ENCODE results near the gene MXRA8. TPM values are rescaled to one million over a fixed set of nuclear protein-coding genes. Genes with fewer than 3 reads are reported as not detected.
A peak's percentile ranks its signal among the peaks of the same experiment; 100 is the strongest.
"Not testable (repeated sequence)": the region's sequence is repeated elsewhere in the genome, so short reads cannot be mapped to it uniquely, and the experiment has no call there.

MXRA8 gene
- polyA plus RNA-seq, 1 donor = 73.1 TPM

DNA sequence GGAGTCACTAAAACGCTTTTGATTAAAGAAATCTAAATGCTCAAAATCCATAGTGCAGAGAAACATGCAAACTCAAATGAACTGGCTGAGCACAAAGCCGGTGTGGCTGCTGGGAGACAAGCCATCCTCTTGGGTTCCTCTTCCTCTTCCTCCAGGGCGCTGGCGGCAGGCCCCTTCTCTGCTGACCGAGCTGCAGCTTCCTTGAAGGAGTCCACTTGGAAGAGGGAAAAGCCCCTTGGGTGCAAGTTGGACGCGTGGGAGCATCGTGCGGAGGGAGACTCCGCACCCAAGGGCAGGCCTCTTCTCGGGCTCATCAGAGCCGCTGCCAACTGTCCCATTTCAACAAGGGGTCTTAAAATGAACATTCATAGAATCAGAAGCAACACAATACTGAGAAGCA lies 32.9 kb upstream of the MXRA8 start:
- no peak for DNase-seq

DNA sequence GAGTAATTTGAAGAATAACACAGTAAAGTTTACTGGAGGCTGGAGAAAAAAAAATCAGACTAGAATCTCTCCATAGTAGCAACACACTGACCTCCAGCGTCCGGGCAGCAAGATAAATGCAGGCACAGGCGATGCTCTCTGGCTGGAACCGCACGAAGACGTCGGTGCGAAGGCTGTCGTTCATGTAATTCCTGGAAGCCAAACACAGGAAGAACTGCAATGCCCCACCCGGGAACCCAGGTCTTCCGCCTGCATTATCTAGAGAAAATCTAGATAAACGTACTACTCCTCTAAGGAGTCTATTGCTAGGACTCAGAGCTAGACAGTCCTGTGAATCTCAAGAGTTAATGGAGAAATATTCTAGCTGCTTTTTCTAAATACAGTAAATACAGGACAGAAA lies 32.3 kb upstream of the MXRA8 start:
- no peak for DNase-seq

GRCh38 chr1:1388078-1388472 lies 29.7 kb upstream of the MXRA8 start:
- DNase-seq = no peak

GRCh38 chr1:1387098-1388077 lies 29.0 kb upstream of the MXRA8 start:
- DNase-seq = no peak

DNA sequence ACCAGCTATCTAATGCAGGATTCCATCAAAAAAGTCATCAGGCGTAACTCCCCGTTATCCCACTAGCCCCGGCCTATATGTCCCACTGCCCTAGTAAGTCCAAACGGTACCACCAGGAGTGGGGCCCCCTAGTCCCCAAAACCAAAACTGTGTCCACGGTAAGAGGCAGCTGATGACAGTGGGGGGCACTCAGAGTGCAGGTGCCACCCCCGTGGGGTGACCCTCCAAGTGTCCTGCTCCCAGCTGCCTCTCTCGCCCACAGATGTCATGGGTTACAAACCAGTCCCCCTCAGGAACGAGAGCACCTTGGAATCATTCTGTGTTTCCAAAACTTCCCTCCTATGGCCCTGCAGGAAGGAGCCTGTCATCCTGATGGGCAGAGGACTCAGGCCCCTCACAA lies 27.6 kb upstream of the MXRA8 start:
- DNase-seq = no peak

GRCh38 chr1:1385339-1385738 lies 27.0 kb upstream of the MXRA8 start:
- DNase-seq = not testable (repeated sequence)

DNA sequence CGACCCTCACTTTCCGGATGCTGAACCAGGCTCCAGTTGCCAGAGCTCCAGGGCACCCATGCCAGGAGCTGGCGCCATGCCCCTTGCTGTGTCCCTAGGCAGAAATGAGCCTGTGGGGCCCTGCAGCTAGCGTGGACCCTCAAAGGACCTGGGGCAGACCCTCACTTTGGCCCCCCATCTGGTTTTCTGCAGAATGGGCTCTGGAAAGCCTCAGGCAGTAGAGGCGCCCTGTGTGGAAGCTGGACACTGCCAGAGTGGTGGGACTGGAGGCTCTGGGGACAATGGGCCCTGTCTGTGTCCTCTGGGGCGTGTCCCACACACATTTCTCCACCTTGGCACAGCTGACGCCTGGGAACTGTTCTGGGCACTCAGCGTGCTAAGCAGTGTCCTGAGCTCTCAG lies 22.9 kb upstream of the MXRA8 start:
- DNase-seq = no peak

DNA sequence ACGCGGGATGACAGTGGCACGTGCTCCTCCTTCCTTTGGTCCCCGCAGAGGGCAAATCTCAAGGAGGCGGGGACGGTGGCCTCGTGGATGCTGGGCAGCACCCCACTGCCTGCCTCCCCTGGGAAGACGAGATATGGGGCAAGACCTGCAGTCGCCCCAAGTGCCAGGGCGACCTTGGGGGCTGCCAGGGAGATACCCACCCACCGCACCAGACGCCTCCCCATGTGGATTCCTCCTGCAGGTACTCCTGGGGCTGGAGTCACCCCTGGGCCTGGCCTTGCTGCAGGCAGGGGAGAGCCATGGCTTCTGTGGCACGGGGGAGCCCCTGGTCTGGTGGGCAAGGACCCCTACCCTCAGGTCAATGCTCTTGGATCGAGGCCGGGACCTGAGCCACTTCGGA lies 22.5 kb upstream of the MXRA8 start:
- no peak for DNase-seq

DNA sequence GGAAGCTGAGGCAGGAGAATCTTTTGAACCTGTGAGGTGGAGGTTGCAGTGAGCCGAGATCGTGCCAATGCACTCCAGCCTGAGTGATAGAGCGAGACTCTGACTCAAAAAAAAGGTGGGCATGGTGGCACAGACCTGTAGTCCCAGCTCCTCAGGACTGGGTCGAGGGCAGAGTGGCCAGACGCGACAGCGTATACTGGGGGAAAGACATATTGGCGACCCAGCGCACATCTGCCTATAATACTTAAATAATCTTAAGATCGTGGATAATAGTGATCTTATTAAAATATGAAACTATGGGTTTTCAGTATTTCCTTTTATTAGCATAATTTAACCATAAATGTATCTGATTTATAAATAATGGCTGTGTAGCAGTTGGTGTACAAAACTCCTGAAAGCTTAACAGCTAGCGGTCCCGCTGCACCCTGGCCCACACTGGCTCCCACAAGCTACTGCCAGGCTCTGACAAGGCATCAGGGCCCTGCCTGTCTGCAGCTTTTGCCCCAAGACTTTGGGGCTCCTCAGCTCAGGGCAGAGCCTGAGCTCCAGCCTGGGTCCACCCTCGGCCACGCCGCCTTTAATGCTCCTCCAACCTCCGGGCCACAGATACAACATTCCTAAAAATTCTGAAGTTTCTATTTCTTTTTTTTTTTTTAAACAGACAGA lies 19.3 kb upstream of the MXRA8 start:
- DNase-seq = no peak

DNA sequence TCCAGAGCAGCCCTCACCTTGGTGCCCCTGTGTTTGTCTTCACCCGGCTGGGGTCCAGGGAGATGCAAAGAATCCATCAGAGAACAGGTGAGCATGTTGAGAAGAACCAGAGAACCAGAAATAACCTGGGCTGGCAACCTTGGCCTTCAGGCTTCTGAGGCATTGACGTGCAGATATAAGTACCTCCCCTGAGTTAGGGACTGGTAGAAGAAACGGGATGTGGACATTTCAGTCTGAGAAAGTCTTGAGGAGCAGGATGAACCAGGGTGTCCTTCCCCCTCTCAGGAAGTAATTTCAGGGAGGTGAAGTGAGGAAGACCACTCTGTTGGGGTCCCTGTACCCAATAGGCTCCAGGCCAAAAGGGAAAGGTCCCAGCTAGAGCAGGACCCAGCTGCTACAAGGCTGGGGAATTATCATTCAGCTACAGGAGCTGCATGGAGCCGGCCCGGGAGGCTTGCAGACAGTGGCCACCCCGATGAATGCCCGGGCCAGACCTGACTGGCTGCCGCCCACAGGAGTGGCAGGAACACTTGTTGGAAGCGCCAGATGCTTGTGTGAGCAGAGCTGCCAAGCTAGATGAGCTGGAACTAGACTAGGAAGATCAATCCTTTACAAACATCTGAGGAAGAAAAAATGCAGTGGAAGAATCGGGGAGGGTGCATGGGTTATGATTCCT lies 18.3 kb upstream of the MXRA8 start:
- no peak for DNase-seq

DNA sequence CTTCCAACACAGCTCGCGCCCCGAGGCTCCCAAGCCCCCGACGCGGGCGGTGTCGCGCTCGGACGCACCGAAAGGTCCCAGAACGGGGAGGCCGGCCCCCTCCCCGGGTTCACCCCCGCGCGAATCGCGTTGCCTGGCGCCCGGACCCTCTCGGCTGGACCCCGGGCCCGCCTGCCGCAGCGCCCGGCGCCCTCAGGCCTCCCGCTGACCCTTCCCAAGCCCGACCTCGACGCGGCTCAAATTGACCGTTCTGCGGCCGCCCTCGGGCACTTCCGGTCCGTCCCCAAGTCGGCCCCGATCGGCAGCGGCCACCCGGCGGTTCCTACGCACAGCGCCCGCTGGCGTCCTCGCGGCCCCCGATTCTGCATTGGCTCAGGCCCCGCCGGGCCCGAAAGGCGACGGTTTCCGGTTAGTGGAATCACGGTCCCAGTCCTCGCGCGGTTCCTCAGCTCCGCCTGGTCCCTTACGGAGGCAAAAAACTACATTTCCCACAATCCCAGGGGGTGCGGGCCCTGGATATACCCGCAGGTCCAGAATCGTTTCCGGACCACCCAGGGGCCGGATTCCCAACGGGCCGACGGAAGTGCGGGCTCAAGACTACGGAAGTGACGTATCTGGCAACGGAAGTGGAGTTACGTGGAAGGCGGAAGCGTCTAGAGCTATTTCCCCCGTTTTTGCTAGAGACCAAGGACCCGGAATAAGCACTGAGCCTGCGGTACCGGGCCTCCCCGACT lies 16.7 kb upstream of the MXRA8 start, which contains the start of gene AURKAIP1:
Gene AURKAIP1, minus strand, starts transcription at position 279 of the 734 bp plus-strand sequence. CDS start 451 bp downstream, outside the sequence.
- peak; percentile 99 for DNase-seq

DNA sequence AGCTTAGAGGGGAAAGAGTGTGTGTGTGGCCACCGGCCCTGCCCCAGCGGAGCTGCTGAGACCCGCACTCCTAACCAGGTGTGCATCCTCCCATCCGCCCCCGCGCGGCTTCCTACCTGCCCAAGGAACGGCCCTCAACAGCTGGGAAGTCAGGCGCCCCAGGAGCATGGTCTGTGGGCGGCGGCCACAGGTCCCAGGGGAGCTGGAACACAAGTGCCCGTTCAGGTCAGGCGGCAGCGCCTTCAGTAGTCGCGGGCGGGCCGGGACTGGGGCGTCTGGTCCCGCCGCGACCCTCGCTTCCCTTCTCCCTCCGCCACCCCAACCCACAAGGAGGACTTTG lies 16.2 kb upstream of the MXRA8 start:
- DNase-seq = no peak

DNA sequence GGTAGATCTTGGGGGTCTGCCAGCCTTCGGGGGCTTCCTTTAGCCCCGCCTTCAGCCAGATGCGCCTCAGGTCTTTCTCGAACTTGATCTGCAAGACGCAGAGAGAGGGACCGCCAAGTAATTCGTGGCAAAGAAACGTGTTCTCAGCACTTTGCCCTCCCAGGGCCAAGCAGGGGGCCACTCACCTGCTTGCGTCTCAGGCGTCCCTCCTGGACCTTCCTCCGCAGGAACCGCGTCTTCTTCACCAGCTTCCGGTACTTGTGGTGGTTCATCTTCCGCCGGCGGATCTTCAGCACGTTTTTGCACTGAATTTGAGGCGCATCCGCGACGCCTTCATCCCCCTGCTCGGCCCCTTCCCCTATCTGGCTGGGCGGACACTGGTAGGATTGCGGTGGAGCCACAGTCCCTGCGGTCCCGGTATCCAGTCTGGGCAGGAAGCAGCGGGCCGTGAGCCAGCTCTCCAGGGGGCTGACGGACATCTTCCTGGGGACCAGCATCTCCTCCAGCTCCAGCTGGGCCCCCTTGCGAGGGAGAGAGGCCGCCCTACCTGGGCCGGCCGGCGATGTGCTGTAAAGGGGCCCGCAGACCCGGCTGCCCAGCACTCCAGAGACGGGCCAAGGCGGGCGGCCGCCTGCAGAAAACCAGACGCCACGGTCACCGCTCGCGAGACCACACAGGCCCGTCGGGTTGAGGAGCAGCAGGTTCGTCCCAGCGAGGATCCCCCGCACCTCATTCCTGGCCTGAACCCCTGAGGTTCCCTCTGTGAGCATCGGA lies 15.6 kb upstream of the MXRA8 start:
- DNase-seq = no peak

DNA sequence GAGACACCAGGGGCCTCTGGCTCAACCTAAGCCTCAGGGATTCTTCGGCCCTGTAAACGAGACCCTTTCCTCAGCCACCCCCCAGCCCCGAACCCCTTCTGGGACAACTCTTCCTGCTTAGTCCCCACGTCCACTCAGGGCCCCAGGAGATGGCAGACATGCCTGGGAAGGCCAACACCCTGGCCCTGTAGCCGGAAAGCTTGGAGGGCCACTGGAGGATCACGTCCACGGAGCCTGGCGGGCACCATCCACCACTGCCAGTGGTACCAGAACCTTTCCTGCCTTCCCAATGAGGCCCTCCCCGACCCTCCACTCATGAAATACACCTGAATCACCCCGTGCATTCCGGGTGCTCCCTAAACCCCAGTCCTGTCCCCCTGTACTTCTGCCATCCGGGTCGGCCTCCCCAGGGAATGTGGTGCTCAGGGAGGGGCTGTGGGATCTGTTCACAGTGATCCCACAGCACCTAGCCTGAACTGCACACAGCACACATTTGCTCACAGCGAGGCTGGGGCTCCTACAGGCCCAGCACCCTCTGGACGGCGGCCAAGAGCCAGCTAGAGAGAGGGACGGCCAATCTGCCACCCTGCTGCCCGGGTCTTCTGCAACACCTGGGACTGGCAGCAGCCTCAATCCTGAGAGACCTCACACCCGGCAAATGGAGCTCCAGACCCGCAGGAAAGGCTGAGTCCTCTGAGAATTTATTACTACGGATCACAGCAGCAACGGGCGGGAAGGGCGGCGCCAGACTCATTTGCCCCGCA lies 14.9 kb upstream of the MXRA8 start:
- no peak for DNase-seq

- no peak for DNase-seq
Measured at GRCh38 chr1:1371746-1372711, 13.7 kb upstream of the MXRA8 start.

- DNase-seq = no peak
Measured at GRCh38 chr1:1371364-1371745, 13.0 kb upstream of the MXRA8 start.

DNA sequence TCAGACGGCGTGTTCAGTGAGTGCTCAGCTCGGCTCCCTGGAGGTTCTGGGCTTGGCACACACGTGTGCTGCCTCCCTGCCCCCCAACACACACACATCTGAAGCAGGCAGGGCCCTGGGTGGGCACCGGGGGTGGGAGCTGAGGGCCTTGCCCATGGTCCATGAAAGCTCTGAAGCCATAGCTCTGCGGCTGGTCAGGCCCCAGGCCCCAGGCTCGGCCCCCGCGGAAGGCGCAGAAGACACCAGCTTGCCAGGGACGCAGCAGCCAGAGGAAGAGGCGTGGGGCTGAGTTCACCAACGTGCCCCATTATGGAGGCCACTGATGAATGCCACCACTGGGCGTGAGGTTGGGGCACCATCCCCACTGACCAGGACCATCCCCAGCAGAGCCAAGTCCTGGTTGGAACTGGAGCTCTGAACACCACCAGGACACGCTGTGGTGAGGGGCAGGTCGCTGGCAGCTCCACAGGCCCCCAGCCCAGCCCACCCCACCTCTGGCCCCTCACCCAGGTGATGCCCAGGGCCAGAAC lies 12.5 kb upstream of the MXRA8 start:
- DNase-seq = no peak

- DNase-seq = not testable (repeated sequence)
Measured at GRCh38 chr1:1370094-1370493, 11.7 kb upstream of the MXRA8 start.

- DNase-seq = no peak
Measured at GRCh38 chr1:1367315-1367714, 9.0 kb upstream of the MXRA8 start.

DNA sequence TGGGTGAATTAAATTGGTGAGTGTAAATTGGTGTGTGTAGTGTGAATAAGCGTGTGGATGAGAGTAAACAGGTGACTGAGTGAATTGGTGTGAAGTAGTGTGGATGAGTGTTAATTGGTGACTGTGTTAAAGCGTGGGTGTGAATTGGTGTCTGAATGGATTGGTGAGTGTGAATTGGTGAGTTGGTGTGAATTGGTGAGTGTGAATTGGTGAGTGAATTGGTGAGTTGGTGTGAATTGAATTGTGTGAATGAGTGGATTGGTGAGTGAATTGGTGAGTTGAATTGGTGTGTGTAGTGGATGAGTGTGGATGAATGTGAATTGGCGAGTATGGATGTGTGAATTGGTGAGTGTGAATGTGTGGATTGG lies 8.3 kb upstream of the MXRA8 start:
- DNase-seq = no peak
